ENCODE data around the gene NOSTRIN.

The NOSTRIN gene

GRCh38 chr2:168801961-168802858 is at the start of gene NOSTRIN:
TSS of gene NOSTRIN (plus strand) at chr2:168802637. CDS start at chr2:168802647, 10 bp downstream.
- H3K9me3 ChIP-seq (ENCODE audit: severe bottlenecking) = no peaks in the 10 kb centered on the region
- no peak for TF ChIP-seq CTCF (IDR thresholded peaks at IDR 0.05; ENCODE audit: low read depth, low read length)
- H3K36me3 ChIP-seq = no peaks in the 10 kb centered on the region
- no peaks in the 10 kb centered on the region for H3K27me3 ChIP-seq (ENCODE audit: insufficient read depth, low read depth, severe bottlenecking)
- no peak for DNase-seq
- H3K4me3 ChIP-seq (ENCODE audit: low read depth, low read length) = no peak within 1 kb of the TSS
- no peak within 1 kb of the TSS for H3K27ac ChIP-seq

- no peaks in the 10 kb centered on the region for H3K9me3 ChIP-seq (ENCODE audit: severe bottlenecking)
- H3K4me3 ChIP-seq (ENCODE audit: low read depth, low read length) = no peak overlapping the region
- no peaks in the 10 kb centered on the region for H3K36me3 ChIP-seq
- no peak for TF ChIP-seq CTCF (IDR thresholded peaks at IDR 0.05; ENCODE audit: low read depth, low read length)
- no peak overlapping the region for H3K27ac ChIP-seq
- H3K27me3 ChIP-seq (ENCODE audit: insufficient read depth, low read depth, severe bottlenecking) = no peaks in the 10 kb centered on the region
- DNase-seq = no peak
These were observed 48.6 kb upstream of the NOSTRIN start for GRCh38 chr2:168753765-168754329.

GRCh38 chr2:168757223-168757622 is 45.2 kb upstream of the NOSTRIN start:
- Histone ChIP-seq H3K4me3 (ENCODE audit: low read depth, low read length) (no peak overlapping the region), H3K9me3 (ENCODE audit: severe bottlenecking) (no peaks in the 10 kb centered on the region), H3K27me3 (ENCODE audit: insufficient read depth, low read depth, severe bottlenecking) (no peaks in the 10 kb centered on the region), H3K27ac (no peak overlapping the region), H3K36me3 (no peaks in the 10 kb centered on the region)
- no peak for TF ChIP-seq CTCF (IDR thresholded peaks at IDR 0.05; ENCODE audit: low read depth, low read length)
- DNase-seq = no peak

GRCh38 chr2:168758970-168759820 is 43.2 kb upstream of the NOSTRIN start:
- no peak for DNase-seq
- Histone ChIP-seq H3K36me3 (no peaks in the 10 kb centered on the region), H3K27ac (no peak overlapping the region), H3K27me3 (ENCODE audit: insufficient read depth, low read depth, severe bottlenecking) (no peaks in the 10 kb centered on the region), H3K4me3 (ENCODE audit: low read depth, low read length) (no peak overlapping the region), H3K9me3 (ENCODE audit: severe bottlenecking) (no peaks in the 10 kb centered on the region)
- TF ChIP-seq CTCF (IDR thresholded peaks at IDR 0.05; ENCODE audit: low read depth, low read length) = peak; percentile 54

- no peak overlapping the region for H3K4me3 ChIP-seq (ENCODE audit: low read depth, low read length)
- no peaks in the 10 kb centered on the region for H3K36me3 ChIP-seq
- no peaks in the 10 kb centered on the region for H3K27me3 ChIP-seq (ENCODE audit: insufficient read depth, low read depth, severe bottlenecking)
- no peak for TF ChIP-seq CTCF (IDR thresholded peaks at IDR 0.05; ENCODE audit: low read depth, low read length)
- no peak for DNase-seq
- H3K27ac ChIP-seq = no peak overlapping the region
- H3K9me3 ChIP-seq (ENCODE audit: severe bottlenecking) = no peaks in the 10 kb centered on the region
These were observed 37.0 kb upstream of the NOSTRIN start for GRCh38 chr2:168765401-168765800.
